Pulmonary artery endothelial cell (primary cell): ENCODE data around the gene TOMM6. TPM values are rescaled to one million over a fixed set of nuclear protein-coding genes. Genes with fewer than 3 reads are reported as not detected.

Experiments used
- DNase-seq: peaks from one replicate; pipeline ENCODE4 v3.0.0-alpha.2; 2011; ENCODE audit warnings: low read depth, low spot score
- total RNA-seq: library from RNA; depleted of rRNA; stranded (reverse); fragments of >200 nt; gene quantifications from 2 replicates; pipeline ENCODE4 v1.2.3, GENCODE V29; 2014

Gene TOMM6
- total RNA-seq, 1 donor from 2014 or later, result 101 TPM

DNA sequence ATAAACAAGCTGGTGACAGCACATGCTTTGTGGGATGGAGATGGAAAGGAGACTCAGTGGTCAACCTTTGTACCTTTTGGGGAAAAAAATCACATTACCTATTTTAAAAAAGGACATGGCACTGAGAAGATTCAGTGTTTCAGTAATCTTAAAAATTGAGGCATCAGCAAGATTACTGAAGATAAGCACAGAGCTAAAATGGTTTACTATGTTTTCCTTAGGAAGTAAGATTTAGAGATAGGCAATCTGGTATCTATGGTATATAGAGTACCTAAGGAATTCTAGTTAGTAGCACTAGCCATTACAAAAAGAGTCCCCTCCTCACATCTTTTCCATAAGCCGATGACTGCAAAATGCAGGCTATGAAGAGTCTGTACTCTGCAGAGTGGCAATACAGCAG is 35.7 kb downstream of the TOMM6 start:
- no peak for DNase-seq

DNA sequence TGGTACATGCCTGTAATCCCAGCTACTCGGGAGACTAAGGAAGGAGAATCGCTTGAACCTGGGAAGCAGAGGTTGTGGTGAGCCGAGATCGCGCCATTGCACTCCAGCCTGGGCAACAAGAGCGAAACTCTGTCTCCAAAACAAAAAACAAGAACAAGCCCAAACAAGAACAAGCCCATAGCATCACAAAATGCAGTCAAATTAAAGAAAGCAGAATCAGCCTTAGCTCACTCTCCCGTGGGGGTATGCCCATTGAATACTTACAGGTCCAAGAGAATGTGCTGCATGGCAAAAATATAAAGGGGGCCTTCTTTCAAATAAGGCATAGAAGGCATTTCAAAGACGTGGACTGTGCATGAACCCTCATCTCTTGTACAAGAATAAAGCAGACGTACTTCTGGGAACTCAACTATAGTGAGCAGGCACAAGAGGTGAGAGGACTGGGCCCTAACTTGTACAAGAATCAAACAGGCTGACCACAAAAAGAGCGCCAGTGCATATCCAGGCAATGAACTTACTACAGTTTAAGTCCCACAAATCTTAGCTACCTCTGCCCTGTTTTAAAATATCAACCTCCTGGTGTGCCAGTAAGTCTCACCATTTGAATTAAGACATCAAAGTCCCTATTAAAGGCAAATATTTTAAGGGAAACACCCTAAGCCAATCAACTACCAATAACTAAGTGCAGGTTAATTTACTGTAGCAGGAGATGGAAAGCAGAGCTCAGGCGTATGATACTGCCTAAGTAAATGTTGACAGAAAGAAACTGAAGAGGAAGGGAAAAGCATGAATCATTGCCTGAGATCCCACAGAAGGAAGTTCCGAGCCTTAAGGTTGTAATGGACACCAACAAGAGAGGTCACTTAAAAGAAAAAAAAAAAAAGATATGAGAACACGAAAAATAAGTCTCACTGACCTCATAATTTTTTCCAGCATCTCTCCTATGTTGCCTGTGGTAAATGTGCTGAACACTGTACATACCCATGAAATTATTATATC is 37.4 kb downstream of the TOMM6 start:
- peak; percentile 77 for DNase-seq

DNA sequence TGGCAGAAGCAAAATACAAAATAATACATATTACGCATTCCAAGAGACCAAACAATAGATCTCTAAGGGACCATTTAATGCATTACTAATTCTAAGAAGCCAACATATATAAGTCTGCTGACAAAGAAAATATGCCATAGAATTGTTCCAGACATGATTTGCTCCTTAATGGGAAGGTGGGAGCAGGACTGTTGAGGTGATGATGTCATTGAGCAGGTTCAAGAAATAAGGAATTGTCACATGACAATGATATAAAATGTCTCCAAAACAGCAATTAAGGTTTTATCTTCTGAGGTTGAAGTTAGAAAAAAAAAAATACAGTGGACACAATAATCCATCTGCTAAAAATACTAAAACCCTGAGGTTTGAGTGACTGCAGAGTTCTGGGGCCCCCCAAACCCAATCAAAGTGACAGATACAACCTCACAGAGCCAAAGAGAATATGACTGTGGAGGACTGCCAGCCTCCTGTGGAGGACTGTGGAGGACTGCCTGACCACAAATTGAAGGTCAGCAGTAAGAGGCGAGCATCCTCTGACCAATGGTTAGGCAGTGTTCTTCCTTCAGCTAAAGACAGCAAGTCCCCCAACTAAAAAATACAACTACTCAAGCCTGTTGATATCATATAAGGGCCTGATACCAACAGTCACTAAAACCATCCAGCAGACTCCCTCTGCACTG is 39.0 kb downstream of the TOMM6 start:
- DNase-seq, result no peak

DNA sequence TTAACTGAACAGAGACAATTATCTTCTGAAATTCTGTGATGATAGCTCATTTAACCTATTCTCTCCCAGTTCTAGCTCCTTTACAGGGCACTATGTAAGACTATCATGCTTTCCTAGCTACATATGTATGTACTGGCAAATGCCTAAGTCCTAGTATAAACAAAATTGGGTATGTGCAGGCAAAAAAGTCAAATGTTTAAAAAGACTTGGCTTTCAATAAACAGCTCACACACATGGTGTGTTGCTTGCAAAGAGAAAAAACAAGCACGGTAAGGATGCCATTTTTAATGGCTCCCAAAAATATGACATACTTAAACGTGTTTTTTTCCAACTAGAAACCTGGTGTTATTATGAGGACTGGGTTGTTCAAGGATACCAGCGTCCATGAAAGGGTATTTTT is 44.8 kb downstream of the TOMM6 start:
- no peak for DNase-seq

DNA sequence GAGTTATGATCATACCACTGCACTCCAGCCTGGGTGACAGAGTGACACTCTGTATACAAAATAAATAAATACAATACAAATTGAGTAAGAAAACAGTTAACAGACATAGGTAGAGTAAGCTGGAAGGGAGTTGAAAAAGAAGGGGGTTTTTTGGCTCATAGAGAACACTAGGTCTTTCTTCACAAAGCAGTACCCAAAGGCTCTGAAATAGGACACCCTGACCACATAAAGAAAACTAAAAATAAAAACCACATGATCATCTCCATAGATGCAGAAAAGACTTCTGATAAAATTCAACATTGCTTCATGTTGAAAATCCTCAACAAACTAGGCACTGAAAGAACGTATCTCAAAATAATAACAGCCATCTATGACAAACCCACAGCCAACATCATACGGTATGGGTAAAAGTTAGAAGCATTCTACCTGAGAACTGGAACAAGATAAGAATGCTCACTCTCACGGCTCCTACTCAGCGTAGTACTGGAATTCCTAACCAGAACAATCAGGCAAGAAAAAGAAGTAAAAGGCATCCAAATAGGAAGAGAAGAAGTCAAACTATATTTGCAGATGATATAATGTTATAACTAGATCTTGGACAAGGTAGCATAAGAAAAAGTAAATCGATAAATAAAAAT is 48.6 kb downstream of the TOMM6 start:
- DNase-seq, result no peak

DNA sequence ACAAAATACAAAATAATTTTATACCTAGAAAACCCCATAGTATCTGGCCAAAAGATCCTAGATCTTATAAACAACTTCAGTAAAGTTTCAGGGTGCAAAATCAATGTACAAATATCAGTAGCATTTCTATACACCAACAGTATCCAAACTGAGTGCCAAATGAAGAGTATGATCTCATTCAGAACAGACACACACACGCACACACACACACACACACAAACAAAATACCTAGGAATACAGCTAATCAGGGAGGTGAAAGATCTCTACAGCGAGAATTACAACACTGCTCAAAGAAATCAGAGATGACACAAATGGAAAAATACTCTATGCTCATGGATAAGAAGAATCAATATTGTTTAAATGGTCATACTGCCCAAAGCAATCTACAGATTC is 49.2 kb downstream of the TOMM6 start:
- DNase-seq, result no peak

Other genes with a start within 250 kb of the TOMM6 start
- 2.9 and 3.1 TPM in 2 replicates for gene FOXP4, start 241.3 kb upstream of the TOMM6 start, total RNA-seq
- 18.7 and 26.8 TPM in 2 replicates for gene MDFI, start 149.2 kb upstream of the TOMM6 start, total RNA-seq
- 3.8 and 4.4 TPM in 2 replicates for gene TFEB, start 52.1 kb upstream of the TOMM6 start, total RNA-seq
- gene PGC, start 40.3 kb upstream of the TOMM6 start, total RNA-seq, result not detected in 2 replicates
- gene FRS3, start 7.8 kb upstream of the TOMM6 start, total RNA-seq, result 1.2 TPM in 2 replicates
- gene PRICKLE4, start 6.9 kb upstream of the TOMM6 start, total RNA-seq, result 0.67 and 1.1 TPM in 2 replicates
- gene USP49, start 107.7 kb downstream of the TOMM6 start, total RNA-seq, result 1.8 and 3.2 TPM in 2 replicates
- gene MED20, start 133.4 kb downstream of the TOMM6 start, total RNA-seq, result 31.0 and 50.1 TPM in 2 replicates
- gene BYSL, start 133.8 kb downstream of the TOMM6 start, total RNA-seq, result 30.6 and 32.7 TPM in 2 replicates
- 37.6 and 64.7 TPM in 2 replicates for gene CCND3, start 154.1 kb downstream of the TOMM6 start, total RNA-seq